Mesothelial cell of epicardium (in vitro differentiated cells): ENCODE measurements around the gene GIGYF2. TPM values are rescaled to one million over a fixed set of nuclear protein-coding genes. Genes with fewer than 3 reads are reported as not detected.

ENCODE experiments used
- DNase-seq, 2 experiments: peaks; one replicate each; pipeline ENCODE4 v3.0.0; 2021; ENCODE audit warnings: low spot score in 2 of 2; ENCODE audit not compliant: unreplicated experiment in 2 of 2
- H3K27ac Mint-ChIP-seq: 2 replicates; pipeline ENCODE4 v1.8.0; 2021; ENCODE audit warnings: mixed read lengths
- H3K27me3 Mint-ChIP-seq: 2 replicates; pipeline ENCODE4 v1.8.0; 2021; ENCODE audit warnings: low read depth, mixed read lengths
- H3K36me3 Mint-ChIP-seq: 2 replicates; pipeline ENCODE4 v1.8.0; 2021; ENCODE audit warnings: mixed read lengths
- H3K4me1 Mint-ChIP-seq: 2 replicates; pipeline ENCODE4 v1.8.0; 2021; ENCODE audit warnings: mixed read lengths
- H3K4me3 Mint-ChIP-seq: 2 replicates; pipeline ENCODE4 v1.8.0; 2021; ENCODE audit warnings: mild to moderate bottlenecking, moderate library complexity, mixed read lengths
- H3K9me3 Mint-ChIP-seq: 2 replicates; pipeline ENCODE4 v1.8.0; 2021; ENCODE audit warnings: mixed read lengths
- total RNA-seq: library from RNA; stranded (reverse); gene quantifications from 3 replicates; pipeline ENCODE4 v1.2.1, GENCODE V29; 2021
- TF ChIP-seq, protein P1 (sequence below): fragments of 200-600 bp; sonication (generic); IDR thresholded peaks from one replicate; pipeline ENCODE4 v1.5.0; 2021; ENCODE audit warnings: antibody characterized with exemption; ENCODE audit not compliant: unreplicated experiment

GIGYF2 gene
- total RNA-seq, 1 donor from 2014 or later = 78.8 TPM

DNA sequence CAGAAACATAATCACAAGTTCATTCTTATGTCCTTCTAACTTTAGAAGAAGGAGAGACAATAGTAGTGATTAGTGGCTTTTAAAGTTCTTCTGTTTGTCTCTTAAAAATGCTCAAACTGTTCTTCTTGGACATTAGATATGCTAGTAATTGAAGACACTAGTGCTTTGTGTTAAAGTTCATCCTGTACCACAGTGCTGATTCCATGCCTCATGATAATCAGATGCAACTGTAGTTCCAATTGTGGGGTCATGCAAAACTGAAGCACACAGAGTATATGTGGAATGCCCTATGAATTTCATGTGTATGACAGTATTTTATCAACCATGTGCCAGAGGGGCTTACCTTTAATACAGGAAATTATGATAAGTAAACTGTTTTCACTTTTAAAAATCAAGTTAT, 90.7 kb downstream of the GIGYF2 start:
- Mint-ChIP-seq H3K4me3 (no peak overlapping the region), H3K27me3 (no peaks in the 10 kb centered on the region), H3K4me1 (peaks cover 26% of the 10 kb centered on the region), H3K9me3 (no peaks in the 10 kb centered on the region), H3K36me3 (peaks cover 29% of the 10 kb centered on the region), H3K27ac (no peak overlapping the region)
- DNase-seq = no peak
- TF ChIP-seq, protein P1, sequence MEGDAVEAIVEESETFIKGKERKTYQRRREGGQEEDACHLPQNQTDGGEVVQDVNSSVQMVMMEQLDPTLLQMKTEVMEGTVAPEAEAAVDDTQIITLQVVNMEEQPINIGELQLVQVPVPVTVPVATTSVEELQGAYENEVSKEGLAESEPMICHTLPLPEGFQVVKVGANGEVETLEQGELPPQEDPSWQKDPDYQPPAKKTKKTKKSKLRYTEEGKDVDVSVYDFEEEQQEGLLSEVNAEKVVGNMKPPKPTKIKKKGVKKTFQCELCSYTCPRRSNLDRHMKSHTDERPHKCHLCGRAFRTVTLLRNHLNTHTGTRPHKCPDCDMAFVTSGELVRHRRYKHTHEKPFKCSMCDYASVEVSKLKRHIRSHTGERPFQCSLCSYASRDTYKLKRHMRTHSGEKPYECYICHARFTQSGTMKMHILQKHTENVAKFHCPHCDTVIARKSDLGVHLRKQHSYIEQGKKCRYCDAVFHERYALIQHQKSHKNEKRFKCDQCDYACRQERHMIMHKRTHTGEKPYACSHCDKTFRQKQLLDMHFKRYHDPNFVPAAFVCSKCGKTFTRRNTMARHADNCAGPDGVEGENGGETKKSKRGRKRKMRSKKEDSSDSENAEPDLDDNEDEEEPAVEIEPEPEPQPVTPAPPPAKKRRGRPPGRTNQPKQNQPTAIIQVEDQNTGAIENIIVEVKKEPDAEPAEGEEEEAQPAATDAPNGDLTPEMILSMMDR = no peak

DNA sequence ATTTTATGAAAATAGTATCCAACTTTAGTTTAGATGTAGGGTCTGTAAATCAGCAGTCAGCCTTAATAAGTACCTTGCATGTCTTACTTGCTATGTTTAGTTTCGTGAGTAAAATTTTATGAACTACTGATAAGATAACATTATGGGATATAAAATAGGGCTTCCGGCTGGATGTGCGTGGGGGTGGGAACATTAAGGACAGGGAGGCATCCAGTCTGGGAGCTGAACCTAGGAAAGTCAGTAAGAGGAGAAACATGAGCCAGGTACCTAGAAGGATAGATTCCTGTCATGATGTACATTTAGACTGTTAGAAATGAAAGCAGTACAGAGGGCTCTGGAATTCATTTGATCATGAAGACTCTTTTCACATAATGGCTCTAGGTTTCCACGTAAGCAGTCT, 92.0 kb downstream of the GIGYF2 start:
- Mint-ChIP-seq H3K36me3 (peaks cover 25% of the 10 kb centered on the region), H3K27ac (peak overlapping the region; percentile 90)

DNA sequence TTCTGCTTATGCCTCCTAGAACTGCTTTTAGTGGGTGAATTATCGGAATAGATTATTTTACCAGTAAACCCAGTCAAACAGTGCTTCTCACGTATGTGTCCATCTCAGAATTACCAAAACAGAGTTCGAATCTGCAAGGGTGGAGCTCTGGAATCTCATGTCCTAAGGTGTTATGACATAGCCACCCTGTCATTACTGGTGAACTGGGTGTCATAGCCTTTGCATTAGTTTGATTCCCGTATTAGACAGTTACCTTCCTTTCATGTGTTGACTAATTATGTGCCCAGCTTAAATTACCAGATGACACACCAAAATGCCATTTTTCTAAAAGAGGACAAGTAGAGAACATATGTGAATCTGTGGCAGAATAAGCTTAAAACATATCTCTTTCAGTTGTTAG, 94.4 kb downstream of the GIGYF2 start:
- H3K27ac Mint-ChIP-seq = no peak overlapping the region
- DNase-seq = no peak
- TF ChIP-seq, protein P1 = no peak
- H3K27me3 Mint-ChIP-seq = no peaks in the 10 kb centered on the region
- H3K4me1 Mint-ChIP-seq = peaks cover 26% of the 10 kb centered on the region
- H3K4me3 Mint-ChIP-seq = no peak overlapping the region
- H3K9me3 Mint-ChIP-seq = no peaks in the 10 kb centered on the region
- H3K36me3 Mint-ChIP-seq = peaks cover 32% of the 10 kb centered on the region

More for the DNA sequence above, 92.0 kb downstream of the GIGYF2 start:
- TF ChIP-seq, protein P1 = no peak
- Mint-ChIP-seq H3K4me1 (peaks cover 26% of the 10 kb centered on the region), H3K4me3 (no peak overlapping the region), H3K27me3 (no peaks in the 10 kb centered on the region), H3K9me3 (no peaks in the 10 kb centered on the region)
- no peak for DNase-seq

DNA sequence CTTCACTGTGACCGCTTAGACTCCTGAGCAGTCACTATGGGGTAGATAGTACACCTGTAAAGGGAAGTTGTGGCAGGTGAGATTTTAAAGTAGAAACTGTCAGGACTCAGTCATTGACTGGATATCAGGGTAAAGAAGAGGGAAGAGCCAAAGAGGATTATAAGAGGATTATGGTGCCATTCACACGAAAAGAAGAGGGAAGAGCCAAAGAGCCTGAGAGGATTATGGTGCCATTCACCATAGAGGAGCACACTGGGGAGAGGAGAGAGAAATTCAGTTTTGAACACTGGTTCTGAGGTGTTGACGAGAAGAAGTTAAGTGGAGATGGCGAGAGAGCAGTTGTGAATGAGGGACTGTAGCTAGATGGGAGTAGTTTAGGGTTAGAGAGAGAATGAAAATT, 96.1 kb downstream of the GIGYF2 start:
- no peak for DNase-seq
- Mint-ChIP-seq H3K4me1 (peaks cover 16% of the 10 kb centered on the region), H3K27ac (no peak overlapping the region), H3K27me3 (no peaks in the 10 kb centered on the region), H3K9me3 (no peaks in the 10 kb centered on the region), H3K4me3 (no peak overlapping the region), H3K36me3 (peaks cover 40% of the 10 kb centered on the region)
- TF ChIP-seq, protein P1 = no peak

DNA sequence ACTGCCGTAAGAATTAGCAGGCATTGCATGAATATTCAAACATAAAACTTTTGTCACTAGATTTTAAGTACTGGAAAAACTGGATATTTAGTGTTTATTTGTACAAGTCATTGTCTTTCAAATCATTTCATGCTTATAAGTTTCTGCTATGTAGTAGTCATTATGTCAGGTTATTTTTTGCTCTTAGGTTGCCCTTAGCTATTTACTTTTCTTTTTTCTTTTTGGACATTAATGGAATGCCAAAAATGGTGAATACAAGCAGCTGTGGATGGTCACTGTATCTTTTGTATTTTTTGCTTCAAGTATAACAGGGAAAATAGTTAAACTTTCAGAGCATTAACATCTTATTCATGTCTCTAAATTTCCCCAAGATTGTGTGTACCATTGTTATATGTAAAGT, 97.8 kb downstream of the GIGYF2 start:
- Mint-ChIP-seq H3K4me3 (no peak overlapping the region), H3K27me3 (no peaks in the 10 kb centered on the region), H3K36me3 (peaks cover 46% of the 10 kb centered on the region), H3K4me1 (peaks cover 2% of the 10 kb centered on the region), H3K27ac (peak overlapping the region; percentile 17), H3K9me3 (peaks cover 1% of the 10 kb centered on the region)
- TF ChIP-seq, protein P1 = no peak
- no peak for DNase-seq

DNA sequence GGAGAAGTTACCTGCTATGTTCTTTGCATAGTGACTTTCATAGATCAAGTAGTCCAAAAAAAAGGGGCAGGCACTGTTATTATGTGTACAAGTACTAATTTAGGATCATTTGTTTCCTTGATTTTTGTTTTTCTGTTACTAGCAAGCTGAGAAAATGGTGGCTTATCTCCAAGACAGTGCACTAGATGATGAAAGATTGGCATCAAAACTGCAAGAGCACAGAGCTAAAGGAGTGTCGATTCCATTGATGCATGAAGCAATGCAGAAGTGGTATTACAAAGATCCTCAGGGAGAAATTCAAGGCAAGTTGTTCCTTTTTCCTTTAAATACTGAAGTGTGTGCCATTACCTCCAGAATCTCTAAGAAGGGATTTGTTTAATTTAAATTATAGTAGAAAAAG, 98.8 kb downstream of the GIGYF2 start:
- H3K27ac Mint-ChIP-seq = no peak overlapping the region
- no peaks in the 10 kb centered on the region for H3K27me3 Mint-ChIP-seq

More for the DNA sequence above, 98.8 kb downstream of the GIGYF2 start:
- Mint-ChIP-seq H3K9me3 (peaks cover 5% of the 10 kb centered on the region), H3K4me1 (no peaks in the 10 kb centered on the region), H3K36me3 (peaks cover 47% of the 10 kb centered on the region), H3K4me3 (no peak overlapping the region)
- no peak for DNase-seq
- TF ChIP-seq, protein P1 = no peak
